GM19238 (cell line): ENCODE data around the gene SEC23A.
"Not testable (repeated sequence)": the region's sequence is repeated elsewhere in the genome, so short reads cannot be mapped to it uniquely, and the experiment has no call there.

Experiments
- DNase-seq: peaks from one replicate; pipeline ENCODE4 v3.0.0; 2011; ENCODE audit warnings: low spot score; ENCODE audit not compliant: insufficient read length

The SEC23A gene

GRCh38 chr14:39102969-39103957 is at the start of gene SEC23A:
SEC23A (minus strand) TSS chr14:39103235; CDS start chr14:39096118, 7,117 bp downstream.
- DNase-seq, result peak; percentile 71

- DNase-seq, result no peak
Observed at GRCh38 chr14:39145266-39145966, 42.4 kb upstream of the SEC23A start.

GRCh38 chr14:39143226-39143625 is 40.2 kb upstream of the SEC23A start:
- DNase-seq, result not testable (repeated sequence)

DNA sequence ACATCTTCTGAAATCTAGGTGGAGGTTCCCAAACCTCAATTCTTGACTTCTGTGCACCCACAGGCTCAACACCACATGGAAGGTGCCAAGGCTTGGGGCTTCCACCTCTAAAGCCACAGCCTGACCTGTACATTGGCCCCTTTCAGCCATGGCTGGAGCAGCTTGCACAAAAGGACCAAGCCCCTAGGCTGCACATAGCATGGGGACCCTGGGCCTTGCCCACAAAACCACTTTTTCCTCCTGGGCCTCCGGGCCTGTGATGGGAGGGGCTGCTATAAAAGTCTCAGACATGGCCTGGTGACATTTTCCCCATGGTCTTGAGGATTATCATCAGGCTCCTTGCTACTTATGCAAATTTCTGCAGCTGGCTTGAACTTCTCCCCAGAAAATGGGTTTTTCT is 38.6 kb upstream of the SEC23A start:
- DNase-seq, result not testable (repeated sequence)

GRCh38 chr14:39140170-39140569 is 37.1 kb upstream of the SEC23A start:
- no peak for DNase-seq

DNA sequence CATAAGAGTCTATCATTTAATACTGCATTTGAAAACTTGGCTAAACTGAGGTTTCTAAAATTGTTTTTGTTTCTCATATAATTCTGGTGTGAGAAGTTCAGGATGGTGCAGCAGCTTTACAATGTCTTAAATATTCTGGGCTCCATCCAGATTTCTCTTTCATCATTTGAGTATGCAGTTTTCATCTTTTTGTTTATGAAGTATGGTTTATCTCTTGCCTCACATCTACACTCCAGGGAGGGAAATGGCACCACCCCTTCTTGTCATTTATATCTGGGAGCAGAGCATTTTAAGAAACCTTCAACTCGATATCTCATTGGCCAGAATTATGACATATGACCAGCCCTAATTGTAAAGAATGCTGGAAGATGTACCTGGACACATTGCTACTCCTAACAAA is 35.4 kb upstream of the SEC23A start:
- DNase-seq, result no peak

DNA sequence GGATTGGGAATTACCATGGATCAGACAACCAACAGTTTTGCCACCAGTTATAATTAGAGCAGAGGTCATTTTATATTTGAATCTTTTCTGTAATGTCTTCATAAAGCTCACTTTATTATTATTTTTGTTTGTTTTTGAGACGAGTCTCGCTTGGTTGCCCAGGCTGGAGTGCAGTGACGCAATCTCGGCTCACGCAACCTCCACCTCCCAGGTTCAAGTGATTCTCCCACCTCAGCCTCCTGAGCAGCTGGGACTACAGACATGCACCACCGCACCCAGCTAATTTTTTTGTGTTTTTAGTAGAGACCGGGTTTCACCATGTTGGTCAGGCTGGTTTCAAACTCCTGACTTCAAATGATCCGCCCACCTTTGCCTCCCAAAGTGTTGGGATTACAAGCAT is 34.8 kb upstream of the SEC23A start:
- DNase-seq, result not testable (repeated sequence)

DNA sequence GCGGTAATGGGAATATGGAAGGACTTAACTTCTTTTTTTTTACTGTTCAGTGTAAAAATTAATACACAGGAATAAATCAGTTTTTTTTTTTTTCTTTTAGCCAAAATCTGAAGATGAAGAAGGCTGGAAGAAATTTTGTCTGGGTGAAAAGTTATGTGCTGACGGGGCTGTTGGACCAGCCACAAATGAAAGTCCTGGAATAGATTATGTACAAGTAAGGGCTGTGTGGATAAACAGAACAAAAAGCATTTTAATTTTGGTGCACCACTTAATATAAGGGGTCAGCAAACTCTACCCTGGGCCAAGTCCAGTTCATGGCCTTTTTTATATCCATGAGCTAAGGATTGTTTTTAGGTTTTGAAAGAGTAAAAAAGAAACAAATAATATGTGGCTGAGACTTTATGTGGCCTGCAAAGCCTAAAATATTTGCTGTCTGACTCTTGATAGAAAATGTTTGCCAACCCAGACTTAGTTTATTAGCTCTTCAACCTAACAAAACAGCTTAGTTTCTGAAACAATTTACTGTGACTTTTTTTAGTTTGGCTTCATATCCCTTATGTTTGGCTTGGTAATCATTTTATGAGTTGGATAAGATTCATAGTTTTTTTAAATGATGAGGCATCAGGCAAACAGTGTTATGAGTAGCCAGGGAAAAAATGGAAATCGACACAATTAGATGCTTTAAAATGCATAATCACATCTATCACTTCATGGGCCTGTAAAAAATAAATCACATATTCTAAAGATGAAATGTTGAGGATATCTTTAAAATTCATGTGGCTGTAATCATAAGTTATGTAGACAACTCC is 19.5 kb upstream of the SEC23A start:
- DNase-seq, result no peak

- DNase-seq, result peak; percentile 83
Observed at GRCh38 chr14:39114073-39114838, 11.2 kb upstream of the SEC23A start, which contains the start of gene GEMIN2. GEMIN2 (plus strand) TSS chr14:39114323; CDS start chr14:39114339, 16 bp downstream.

- DNase-seq, result no peak
Observed at GRCh38 chr14:39113685-39114072, 10.6 kb upstream of the SEC23A start.

- DNase-seq, result no peak
Observed at GRCh38 chr14:39109893-39110715, 7.1 kb upstream of the SEC23A start.

DNA sequence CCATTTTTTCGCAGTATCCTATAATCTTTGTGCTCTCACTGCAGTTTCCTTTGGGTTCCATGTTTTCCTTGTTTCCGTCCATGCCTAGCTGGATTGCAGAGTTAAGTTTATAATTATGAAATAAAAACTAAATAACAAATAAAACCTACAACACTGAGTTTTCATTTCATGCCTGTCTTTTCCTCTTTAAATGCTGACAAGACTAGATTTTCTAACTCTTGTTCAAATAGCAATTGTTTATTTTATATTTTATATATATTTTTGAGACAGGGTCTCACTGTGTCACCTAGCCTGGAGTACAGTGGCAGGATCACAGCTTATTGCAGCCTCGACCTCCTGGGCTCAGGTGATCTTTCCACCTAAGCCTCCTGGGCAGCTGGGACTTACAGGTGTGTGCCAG is 5.8 kb upstream of the SEC23A start:
- no peak for DNase-seq

GRCh38 chr14:39107591-39107996 is 4.6 kb upstream of the SEC23A start:
- DNase-seq, result no peak

DNA sequence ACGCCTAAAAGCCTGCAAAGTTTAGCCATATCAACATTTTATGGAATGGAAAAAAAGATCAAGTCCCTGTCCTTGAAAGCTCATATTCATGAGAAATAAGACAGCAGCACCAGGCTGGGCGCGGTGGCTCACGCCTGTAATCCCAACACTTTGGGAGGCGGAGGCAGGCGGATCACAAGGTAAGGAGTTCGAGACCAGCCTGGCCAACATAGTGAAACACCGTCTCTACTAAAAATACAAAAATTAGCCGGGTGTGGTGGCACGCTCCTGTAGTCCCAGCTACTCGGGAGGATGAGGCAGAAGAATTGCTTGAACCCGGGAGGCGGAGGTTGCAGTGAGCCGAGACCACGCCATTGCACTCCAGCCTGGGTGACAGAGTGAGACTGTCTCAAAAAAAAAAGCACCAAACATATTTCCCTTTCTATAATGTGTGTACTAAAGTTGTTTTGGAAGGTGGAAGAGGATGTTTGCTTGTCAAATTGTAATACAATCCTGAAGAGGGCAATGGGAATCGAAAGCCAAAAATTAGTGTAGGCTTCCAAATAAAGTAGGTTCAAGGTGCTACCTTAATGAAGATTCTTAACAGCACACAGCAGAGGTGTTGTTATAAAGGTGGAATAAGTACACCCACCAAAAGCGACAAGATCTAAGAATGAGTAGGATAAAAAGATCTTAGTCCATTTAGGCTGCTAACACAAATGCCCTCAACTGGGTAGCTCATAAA is 1.2 kb upstream of the SEC23A start:
- not testable (repeated sequence) for DNase-seq

DNA sequence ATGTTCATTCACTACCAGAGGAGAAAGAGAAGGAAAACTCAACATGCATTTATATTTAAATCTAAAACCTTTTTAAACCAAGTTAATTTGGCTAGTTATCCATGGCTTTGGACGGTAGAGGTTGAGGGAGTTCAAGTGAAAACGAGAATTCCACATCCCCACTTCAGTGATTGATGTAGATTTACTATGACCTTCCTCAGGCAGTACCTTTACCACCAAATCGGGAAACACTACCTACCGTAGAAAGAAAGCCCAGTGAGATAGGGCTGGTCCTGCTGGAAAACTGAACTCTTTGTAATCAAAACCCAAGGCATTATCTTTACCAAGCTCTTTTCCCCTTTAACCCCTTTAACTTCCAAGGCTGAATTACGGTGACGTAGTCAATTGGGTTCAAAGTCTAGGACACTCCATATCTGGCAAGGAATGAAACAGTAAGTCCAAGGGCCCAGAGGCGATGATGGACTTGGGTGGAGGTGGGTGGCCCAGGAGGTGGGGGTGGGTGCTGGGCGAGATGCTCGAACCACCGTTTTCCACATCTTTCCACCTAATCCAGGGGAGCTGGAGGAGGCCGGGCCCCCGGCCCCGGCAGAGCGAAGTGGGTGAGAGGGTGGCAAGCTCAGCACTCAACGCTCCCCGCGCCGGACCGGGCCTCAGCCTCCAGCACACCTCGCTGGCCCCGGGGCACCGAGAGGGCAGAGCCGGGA is 618 bp downstream of the SEC23A start:
- no peak for DNase-seq

DNA sequence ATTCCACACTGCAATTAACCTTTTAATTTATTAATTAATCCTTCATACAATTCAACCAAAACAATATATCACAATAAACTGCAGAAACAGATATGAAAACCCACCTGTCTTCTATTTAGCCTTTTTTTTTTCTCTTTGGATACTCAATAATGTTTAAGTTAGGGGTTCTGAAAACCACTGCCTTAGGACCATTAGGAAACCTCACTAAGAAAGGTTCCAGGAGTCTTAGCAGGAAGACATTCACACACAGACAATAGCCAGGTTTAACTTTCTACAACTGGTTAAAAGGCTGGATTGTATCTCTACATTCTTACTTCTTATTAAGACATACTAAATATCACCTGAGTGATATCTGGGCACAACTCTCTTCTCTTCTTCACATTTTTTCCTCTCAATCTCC is 3.3 kb downstream of the SEC23A start:
- DNase-seq, result no peak

DNA sequence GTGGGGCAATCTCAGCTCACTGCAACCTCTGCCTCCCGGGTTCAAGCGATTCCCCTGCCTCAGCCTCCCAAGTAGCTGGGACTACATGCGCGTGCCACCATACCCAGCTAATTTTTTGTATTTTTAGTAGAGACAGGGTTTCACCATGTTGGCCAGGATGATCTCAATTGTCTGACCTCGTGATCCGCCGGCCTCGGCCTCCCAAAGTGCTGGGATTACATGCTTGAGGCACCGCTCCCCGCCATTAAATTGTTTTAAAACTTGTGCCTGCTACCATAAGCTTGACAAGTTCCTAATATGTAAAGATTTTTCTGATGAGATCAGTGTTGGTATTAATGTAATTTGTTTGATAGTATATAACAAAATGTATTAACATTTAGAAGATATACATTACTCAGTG is 3.8 kb downstream of the SEC23A start:
- DNase-seq, result not testable (repeated sequence)

DNA sequence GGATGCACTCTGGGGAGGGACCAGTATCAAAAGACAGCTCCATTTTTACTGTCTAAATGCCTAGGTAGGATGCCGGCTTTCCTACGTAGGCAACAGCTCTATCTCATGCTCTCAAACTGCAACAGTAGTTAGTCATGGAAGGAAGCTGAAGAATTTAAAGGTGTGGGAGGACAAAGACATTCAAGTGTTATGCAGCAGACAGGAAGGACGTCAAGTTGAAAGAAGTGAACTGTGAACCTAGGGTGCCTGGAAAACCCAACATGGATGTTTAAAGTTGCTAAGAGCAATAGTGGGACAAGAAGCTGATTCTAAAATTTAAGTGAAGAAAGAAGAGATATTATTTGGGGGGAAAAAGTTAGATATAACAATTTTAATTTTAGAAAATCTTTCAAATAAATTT is 5.9 kb downstream of the SEC23A start:
- DNase-seq, result no peak

DNA sequence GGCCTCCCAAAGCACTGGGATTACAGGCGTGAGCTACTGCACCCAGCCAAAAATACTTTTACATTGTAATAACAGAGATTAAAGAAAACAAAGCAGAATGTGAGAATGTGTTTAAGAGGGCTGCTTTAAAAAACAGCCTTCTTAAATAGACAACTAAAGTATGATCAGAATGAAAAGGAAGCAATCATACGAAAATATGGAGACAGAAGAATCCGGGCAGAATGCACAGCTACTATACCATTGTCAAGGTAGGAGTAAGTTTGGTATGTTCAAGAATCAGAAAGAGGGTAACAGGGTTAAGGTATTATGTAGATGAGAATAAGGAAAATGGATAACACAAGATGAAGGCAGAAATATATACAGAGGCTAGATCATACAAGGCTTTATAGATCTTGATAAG is 8.5 kb downstream of the SEC23A start:
- no peak for DNase-seq
